ENCODE measurements around the gene MYH10.

The MYH10 gene

DNA sequence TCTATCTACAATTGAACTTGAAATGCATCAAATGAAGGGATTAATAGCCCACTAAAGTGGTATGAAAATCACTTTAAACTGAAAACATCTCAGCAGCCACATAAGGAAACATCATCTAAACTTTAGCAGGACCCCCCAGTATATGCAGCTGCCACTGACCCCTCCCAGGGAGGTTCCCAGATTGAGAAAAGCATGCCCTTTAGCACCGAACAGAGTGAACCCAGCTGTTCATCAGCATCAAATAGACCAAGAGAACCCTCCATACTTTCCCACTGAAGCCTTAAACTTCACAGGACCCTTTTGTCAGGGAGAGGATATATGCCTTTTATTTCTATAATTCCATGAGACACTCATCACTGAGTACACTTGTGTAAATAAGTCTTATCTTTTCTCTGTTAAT lies 44.6 kb downstream of the MYH10 start:
- no peak overlapping the region for H3K18ac ChIP-seq (ENCODE audit: low read depth in 1 of 2, low read length in 2 of 2)
- H4K91ac ChIP-seq (ENCODE audit: low read length): no peak overlapping the region
- no peak overlapping the region for H2BK120ac ChIP-seq (ENCODE audit: low read depth, low read length)
- no peak overlapping the region for H2AFZ ChIP-seq (ENCODE audit: low read depth, low read length)
- H3K4ac ChIP-seq (ENCODE audit: low read depth in 1 of 2, low read length in 2 of 2): no peak overlapping the region
- peaks cover under 1% of the 10 kb centered on the region for H3K4me1 ChIP-seq (ENCODE audit: control insufficient read depth, insufficient read depth, low read depth, low read length)
- no peak overlapping the region for H2BK12ac ChIP-seq (ENCODE audit: low read length in 2 of 2)
- no peak overlapping the region for H3K14ac ChIP-seq (ENCODE audit: low read length in 2 of 2)
- H2BK5ac ChIP-seq (ENCODE audit: low read depth, low read length, poor library complexity, severe bottlenecking): no peak overlapping the region
- H3K27ac ChIP-seq (ENCODE audit: low read length, poor library complexity, severe bottlenecking): no peak overlapping the region
- H3K36me3 ChIP-seq (ENCODE audit: control insufficient read depth in 1 of 2, insufficient read depth in 2 of 2, low read depth in 1 of 2, low read length in 2 of 2): peaks cover 5% of the 10 kb centered on the region in 2 experiments
- H2BK15ac ChIP-seq (ENCODE audit: low read depth, poor library complexity, severe bottlenecking): no peak overlapping the region
- H3K9ac ChIP-seq (ENCODE audit: low read length): no peak overlapping the region
- H3K9me3 ChIP-seq (ENCODE audit: control insufficient read depth, low read length): no peaks in the 10 kb centered on the region
- H3K27me3 ChIP-seq (ENCODE audit: control insufficient read depth in 1 of 2, insufficient read depth in 1 of 2, low read length in 2 of 2): no peaks in the 10 kb centered on the region
- H3K4me3 ChIP-seq (ENCODE audit: insufficient read depth in 1 of 2, low read depth in 1 of 2, low read length in 2 of 2): no peak overlapping the region
- H3K23ac ChIP-seq (ENCODE audit: low read length in 2 of 2): no peak overlapping the region
- peaks cover 44% of the 10 kb centered on the region for H3K79me1 ChIP-seq (replicated peaks; ENCODE audit: low read length, poor library complexity, severe bottlenecking)
- H2AK5ac ChIP-seq (ENCODE audit: low read length, severe bottlenecking): no peak overlapping the region
- no peak overlapping the region for H4K8ac ChIP-seq (ENCODE audit: low read length)
- WGBS: 82% methylated on average over 1 of the region's 1 CpG
- no peak overlapping the region for H3K4me2 ChIP-seq (ENCODE audit: low read length, poor library complexity, severe bottlenecking)
- no peak for DNase-seq

DNA sequence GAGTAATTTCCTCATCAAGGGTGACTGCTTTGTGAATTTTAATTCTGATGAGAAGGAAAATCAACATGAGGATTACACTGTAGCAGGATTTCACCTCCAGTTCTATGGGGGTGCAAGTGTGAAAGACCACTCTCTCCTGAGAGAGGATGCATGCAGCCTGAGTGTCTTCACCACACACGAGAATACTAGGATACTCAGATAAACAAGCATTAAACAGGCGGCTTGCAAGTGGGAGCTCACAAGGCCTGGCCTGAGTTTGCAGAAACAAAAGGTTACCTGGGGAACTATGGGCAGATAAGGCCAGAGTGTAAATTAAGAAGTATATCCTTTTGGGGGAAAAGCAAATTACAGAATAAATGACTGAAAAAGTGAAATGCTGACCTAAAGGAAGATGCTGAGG lies 46.6 kb downstream of the MYH10 start:
- WGBS: 84% methylated on average over 2 of the region's 2 CpGs
- Histone ChIP-seq H3K9ac (ENCODE audit: low read length) (no peak overlapping the region), H3K9me3 (ENCODE audit: control insufficient read depth, low read length) (no peaks in the 10 kb centered on the region), H3K27ac (ENCODE audit: low read length, poor library complexity, severe bottlenecking) (no peak overlapping the region), H2AK5ac (ENCODE audit: low read length, severe bottlenecking) (no peak overlapping the region), H2BK12ac (ENCODE audit: low read length in 2 of 2) (no peak overlapping the region), H3K36me3 (ENCODE audit: control insufficient read depth in 1 of 2, insufficient read depth in 2 of 2, low read depth in 1 of 2, low read length in 2 of 2) (peaks cover 5% of the 10 kb centered on the region in 2 experiments), H3K79me1 (replicated peaks; ENCODE audit: low read length, poor library complexity, severe bottlenecking) (peaks cover 38% of the 10 kb centered on the region), H2BK120ac (ENCODE audit: low read depth, low read length) (no peak overlapping the region), H3K14ac (ENCODE audit: low read length in 2 of 2) (no peak overlapping the region), H2BK15ac (ENCODE audit: low read depth, poor library complexity, severe bottlenecking) (no peak overlapping the region), H3K4ac (ENCODE audit: low read depth in 1 of 2, low read length in 2 of 2) (no peak overlapping the region), H3K4me3 (ENCODE audit: insufficient read depth in 1 of 2, low read depth in 1 of 2, low read length in 2 of 2) (no peak overlapping the region), H3K18ac (ENCODE audit: low read depth in 1 of 2, low read length in 2 of 2) (no peak overlapping the region), H3K4me2 (ENCODE audit: low read length, poor library complexity, severe bottlenecking) (no peak overlapping the region), H2BK5ac (ENCODE audit: low read depth, low read length, poor library complexity, severe bottlenecking) (no peak overlapping the region), H3K27me3 (ENCODE audit: control insufficient read depth in 1 of 2, insufficient read depth in 1 of 2, low read length in 2 of 2) (no peaks in the 10 kb centered on the region), H2AFZ (ENCODE audit: low read depth, low read length) (no peak overlapping the region), H4K8ac (ENCODE audit: low read length) (no peak overlapping the region), H4K91ac (ENCODE audit: low read length) (no peak overlapping the region), H3K23ac (ENCODE audit: low read length in 2 of 2) (no peak overlapping the region), H3K4me1 (ENCODE audit: control insufficient read depth, insufficient read depth, low read depth, low read length) (peaks cover 2% of the 10 kb centered on the region)
- DNase-seq: no peak

DNA sequence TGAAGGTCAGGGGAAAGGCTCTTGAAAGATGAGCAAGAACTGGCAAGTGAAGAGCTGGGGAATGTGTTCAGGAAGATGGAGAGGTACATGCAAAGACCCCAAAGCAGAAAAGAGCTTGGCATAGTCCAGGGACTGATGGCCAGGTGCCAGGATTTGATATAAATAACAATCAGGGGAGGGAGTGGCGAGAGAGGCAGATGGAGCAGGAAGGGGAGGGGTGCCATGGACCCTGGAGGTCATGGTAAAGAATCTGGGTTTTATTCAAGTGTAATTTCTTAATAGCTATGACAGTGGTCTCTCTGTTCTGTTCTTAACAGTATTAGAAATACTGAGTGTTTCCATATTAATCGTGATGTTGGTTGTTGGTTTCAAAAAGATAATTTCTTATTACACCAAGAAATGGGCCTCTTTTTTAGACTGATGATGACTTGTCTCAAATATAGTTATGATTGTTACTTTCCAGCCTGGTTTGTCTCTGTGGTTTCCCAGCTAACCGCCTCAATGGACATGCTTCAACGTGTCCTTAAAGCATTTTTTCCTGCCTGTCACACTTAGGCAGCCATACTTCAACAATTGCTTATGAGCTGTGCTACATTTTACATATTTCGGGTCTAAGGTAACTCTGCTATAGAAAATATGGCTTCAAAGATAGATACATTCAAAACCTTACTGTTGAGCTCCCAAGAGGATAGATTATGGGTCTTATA lies 49.4 kb downstream of the MYH10 start:
- Histone ChIP-seq H3K14ac (ENCODE audit: low read length in 2 of 2) (no peak overlapping the region), H4K8ac (ENCODE audit: low read length) (no peak overlapping the region), H3K18ac (ENCODE audit: low read depth in 1 of 2, low read length in 2 of 2) (no peak overlapping the region), H3K23ac (ENCODE audit: low read length in 2 of 2) (no peak overlapping the region), H2BK120ac (ENCODE audit: low read depth, low read length) (no peak overlapping the region), H3K4ac (ENCODE audit: low read depth in 1 of 2, low read length in 2 of 2) (no peak overlapping the region), H3K4me2 (ENCODE audit: low read length, poor library complexity, severe bottlenecking) (no peak overlapping the region), H4K91ac (ENCODE audit: low read length) (no peak overlapping the region), H3K79me1 (replicated peaks; ENCODE audit: low read length, poor library complexity, severe bottlenecking) (peaks cover 26% of the 10 kb centered on the region), H3K27me3 (ENCODE audit: control insufficient read depth in 1 of 2, insufficient read depth in 1 of 2, low read length in 2 of 2) (no peaks in the 10 kb centered on the region), H3K9ac (ENCODE audit: low read length) (no peak overlapping the region), H3K4me3 (ENCODE audit: insufficient read depth in 1 of 2, low read depth in 1 of 2, low read length in 2 of 2) (no peak overlapping the region), H2BK5ac (ENCODE audit: low read depth, low read length, poor library complexity, severe bottlenecking) (no peak overlapping the region), H2BK12ac (ENCODE audit: low read length in 2 of 2) (no peak overlapping the region), H3K27ac (ENCODE audit: low read length, poor library complexity, severe bottlenecking) (peak overlapping the region; percentile 9), H3K9me3 (ENCODE audit: control insufficient read depth, low read length) (no peaks in the 10 kb centered on the region), H2BK15ac (ENCODE audit: low read depth, poor library complexity, severe bottlenecking) (no peak overlapping the region), H3K36me3 (ENCODE audit: control insufficient read depth in 1 of 2, insufficient read depth in 2 of 2, low read depth in 1 of 2, low read length in 2 of 2) (peaks cover 2 to 4% of the 10 kb centered on the region in 2 experiments), H2AK5ac (ENCODE audit: low read length, severe bottlenecking) (no peak overlapping the region), H3K4me1 (ENCODE audit: control insufficient read depth, insufficient read depth, low read depth, low read length) (peaks cover 2% of the 10 kb centered on the region), H2AFZ (ENCODE audit: low read depth, low read length) (no peak overlapping the region)
- 99% methylated on average over 3 of the region's 5 CpGs for WGBS
- no peak for DNase-seq

DNA sequence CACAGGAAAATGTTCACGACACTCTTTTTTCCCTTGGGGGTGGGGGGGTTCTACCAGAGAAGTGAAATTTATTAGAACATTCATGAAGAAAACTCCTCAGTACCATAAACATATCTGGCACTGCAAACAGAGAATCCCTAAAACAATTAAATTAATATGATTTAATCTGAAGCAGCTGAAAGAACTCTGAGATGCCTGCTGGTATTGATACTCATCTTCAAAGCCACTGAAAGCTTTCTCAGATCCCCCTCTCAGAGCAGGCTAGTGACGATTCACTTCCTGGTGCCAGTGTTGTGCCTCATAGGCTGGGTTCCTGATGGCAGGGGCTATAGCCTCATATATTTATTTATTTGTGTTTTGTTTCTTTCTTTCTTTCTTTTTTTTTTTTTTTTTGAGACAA lies 52.7 kb downstream of the MYH10 start:
- H2BK5ac ChIP-seq (ENCODE audit: low read depth, low read length, poor library complexity, severe bottlenecking): no peak overlapping the region
- DNase-seq: no peak

More for the DNA sequence above, 52.7 kb downstream of the MYH10 start:
- Histone ChIP-seq H3K23ac (ENCODE audit: low read length in 2 of 2) (no peak overlapping the region), H3K4me2 (ENCODE audit: low read length, poor library complexity, severe bottlenecking) (no peak overlapping the region), H3K4ac (ENCODE audit: low read depth in 1 of 2, low read length in 2 of 2) (no peak overlapping the region), H3K27ac (ENCODE audit: low read length, poor library complexity, severe bottlenecking) (no peak overlapping the region), H3K14ac (ENCODE audit: low read length in 2 of 2) (no peak overlapping the region), H3K9me3 (ENCODE audit: control insufficient read depth, low read length) (no peaks in the 10 kb centered on the region), H3K79me1 (replicated peaks; ENCODE audit: low read length, poor library complexity, severe bottlenecking) (peaks cover 26% of the 10 kb centered on the region), H4K8ac (ENCODE audit: low read length) (no peak overlapping the region), H2BK15ac (ENCODE audit: low read depth, poor library complexity, severe bottlenecking) (no peak overlapping the region), H2AFZ (ENCODE audit: low read depth, low read length) (no peak overlapping the region), H3K18ac (ENCODE audit: low read depth in 1 of 2, low read length in 2 of 2) (no peak overlapping the region), H3K27me3 (ENCODE audit: control insufficient read depth in 1 of 2, insufficient read depth in 1 of 2, low read length in 2 of 2) (no peaks in the 10 kb centered on the region), H2BK120ac (ENCODE audit: low read depth, low read length) (no peak overlapping the region), H3K4me3 (ENCODE audit: insufficient read depth in 1 of 2, low read depth in 1 of 2, low read length in 2 of 2) (no peak overlapping the region), H3K9ac (ENCODE audit: low read length) (no peak overlapping the region), H3K36me3 (ENCODE audit: control insufficient read depth in 1 of 2, insufficient read depth in 2 of 2, low read depth in 1 of 2, low read length in 2 of 2) (peaks cover 4 to 7% of the 10 kb centered on the region in 2 experiments), H2BK12ac (ENCODE audit: low read length in 2 of 2) (no peak overlapping the region), H4K91ac (ENCODE audit: low read length) (no peak overlapping the region), H2AK5ac (ENCODE audit: low read length, severe bottlenecking) (no peak overlapping the region), H3K4me1 (ENCODE audit: control insufficient read depth, insufficient read depth, low read depth, low read length) (peaks cover 2% of the 10 kb centered on the region)
- no CpG with 5 or more reads among the region's 2 CpGs for WGBS
